ENCODE data around the gene FKBP8.
"Not testable (repeated sequence)": the region's sequence is repeated elsewhere in the genome, so short reads cannot be mapped to it uniquely, and the experiment has no call there.

The FKBP8 gene

GRCh38 chr19:18532168-18532890 is 11.0 kb downstream of the FKBP8 start:
- H3K36me3 ChIP-seq (ENCODE audit: control insufficient read depth, insufficient read depth, low read length) = peaks cover 19% of the 10 kb centered on the region
- no peak overlapping the region for H3K4me3 ChIP-seq (replicated peaks; ENCODE audit: low read depth, low read length)
- H3K27me3 ChIP-seq (replicated peaks; ENCODE audit: control insufficient read depth, insufficient read depth, low read length) = no peaks in the 10 kb centered on the region
- no peak for TF ChIP-seq CTCF (IDR thresholded peaks at IDR 0.05; ENCODE audit: insufficient read depth, low read length, poor library complexity, severe bottlenecking)
- no peak for DNase-seq (ENCODE audit: extremely low read depth, insufficient read length)

GRCh38 chr19:18531485-18531884 is 11.9 kb downstream of the FKBP8 start:
- no peak for TF ChIP-seq CTCF (IDR thresholded peaks at IDR 0.05; ENCODE audit: insufficient read depth, low read length, poor library complexity, severe bottlenecking)
- Histone ChIP-seq H3K27me3 (replicated peaks; ENCODE audit: control insufficient read depth, insufficient read depth, low read length) (no peaks in the 10 kb centered on the region), H3K4me3 (replicated peaks; ENCODE audit: low read depth, low read length) (no peak overlapping the region), H3K36me3 (ENCODE audit: control insufficient read depth, insufficient read depth, low read length) (peaks cover 15% of the 10 kb centered on the region)
- no peak for DNase-seq (ENCODE audit: extremely low read depth, insufficient read length)

- no peak for DNase-seq (ENCODE audit: extremely low read depth, insufficient read length)
- no peak for TF ChIP-seq CTCF (IDR thresholded peaks at IDR 0.05; ENCODE audit: insufficient read depth, low read length, poor library complexity, severe bottlenecking)
- Histone ChIP-seq H3K27me3 (replicated peaks; ENCODE audit: control insufficient read depth, insufficient read depth, low read length) (no peaks in the 10 kb centered on the region), H3K36me3 (ENCODE audit: control insufficient read depth, insufficient read depth, low read length) (peaks cover 8% of the 10 kb centered on the region), H3K4me3 (replicated peaks; ENCODE audit: low read depth, low read length) (no peak overlapping the region)
Observed at GRCh38 chr19:18529782-18530181, 13.6 kb downstream of the FKBP8 start.

- Histone ChIP-seq H3K27me3 (replicated peaks; ENCODE audit: control insufficient read depth, insufficient read depth, low read length) (no peaks in the 10 kb centered on the region), H3K36me3 (ENCODE audit: control insufficient read depth, insufficient read depth, low read length) (0 out of 2 replicates have a peak, but pooled peaks cover 2% of the 10 kb centered on the region), H3K4me3 (replicated peaks; ENCODE audit: low read depth, low read length) (no peak overlapping the region)
- DNase-seq (ENCODE audit: extremely low read depth, insufficient read length) = no peak
- no peak for TF ChIP-seq CTCF (IDR thresholded peaks at IDR 0.05; ENCODE audit: insufficient read depth, low read length, poor library complexity, severe bottlenecking)
Observed at GRCh38 chr19:18526316-18526715, 17.1 kb downstream of the FKBP8 start.

GRCh38 chr19:18523841-18524240 is 19.5 kb downstream of the FKBP8 start:
- no peaks in the 10 kb centered on the region for H3K36me3 ChIP-seq (ENCODE audit: control insufficient read depth, insufficient read depth, low read length)
- DNase-seq (ENCODE audit: extremely low read depth, insufficient read length) = no peak
- TF ChIP-seq CTCF (IDR thresholded peaks at IDR 0.05; ENCODE audit: insufficient read depth, low read length, poor library complexity, severe bottlenecking) = no peak
- no peaks in the 10 kb centered on the region for H3K27me3 ChIP-seq (replicated peaks; ENCODE audit: control insufficient read depth, insufficient read depth, low read length)
- no peak overlapping the region for H3K4me3 ChIP-seq (replicated peaks; ENCODE audit: low read depth, low read length)

GRCh38 chr19:18522862-18523440 is 20.4 kb downstream of the FKBP8 start:
- DNase-seq (ENCODE audit: extremely low read depth, insufficient read length); H3K27me3 ChIP-seq (replicated peaks; ENCODE audit: control insufficient read depth, insufficient read depth, low read length); H3K36me3 ChIP-seq (ENCODE audit: control insufficient read depth, insufficient read depth, low read length): not testable (repeated sequence)
- H3K4me3 ChIP-seq (replicated peaks; ENCODE audit: low read depth, low read length) = peak overlapping the region; percentile 49
